PC-3 (cell line): ENCODE data around the gene PRKAR2B. TPM values are rescaled to one million over a fixed set of nuclear protein-coding genes. Genes with fewer than 3 reads are reported as not detected.

Experiments
- ATAC-seq: fragments of 200-7000 bp; cut with Tn5 transposase; 2 replicates; pipeline ENCODE4 v1.9.1; 2020; ENCODE audit warnings: mild to moderate bottlenecking, moderate library complexity
- BruUV-seq: library from RNA; stranded (reverse); fragments of 400-500 nt; replicated peaks from 2 replicates; lab custom pipeline; 2021; lab: Mats Ljungman, UMichigan
- CTCF ChIA-PET: fragments of 300-600 bp; sonication (Branson Sonifier 250); formaldehyde crosslinking; loops from one replicate; lab custom pipeline; 2022; ENCODE audit warnings: antibody characterized with exemption; lab: Charles Lee
- POLR2A ChIA-PET: fragments of 300-600 bp; sonication (Branson Sonifier 250); formaldehyde crosslinking; loops from one replicate; lab custom pipeline; 2022; ENCODE audit warnings: antibody characterized with exemption; ENCODE audit not compliant: unreplicated experiment; lab: Charles Lee
- DNase-seq: peaks from one replicate; pipeline ENCODE4 v3.0.0-alpha.2; 2015
- H2AFZ ChIP-seq: fragments of 300-600 bp; sonication (generic); 2 replicates; pipeline ENCODE4 v1.6.0; 2016; ENCODE audit warnings: antibody characterized with exemption, low read length
- H3F3A ChIP-seq: fragments of 300-600 bp; sonication (generic); one replicate; pipeline ENCODE4 v1.6.0; 2017; ENCODE audit warnings: antibody characterized with exemption, low read length, control low read depth, mild to moderate bottlenecking; ENCODE audit not compliant: unreplicated experiment
- H3K27ac ChIP-seq: fragments of 300-600 bp; sonication (generic); 2 replicates; pipeline ENCODE4 v1.5.1; 2016; ENCODE audit warnings: mild to moderate bottlenecking, low read length
- H3K27me3 ChIP-seq: fragments of 300-600 bp; sonication (generic); 2 replicates; pipeline ENCODE4 v1.6.1; 2016; ENCODE audit warnings: low read length, mixed read lengths
- H3K36me3 ChIP-seq: fragments of 300-600 bp; sonication (generic); 2 replicates; pipeline ENCODE4 v1.6.1; 2016; ENCODE audit warnings: low read depth, mixed run types, low read length, mixed read lengths
- H3K4me1 ChIP-seq: fragments of 300-600 bp; sonication (generic); 2 replicates; pipeline ENCODE4 v1.5.1; 2016; ENCODE audit warnings: low read length; ENCODE audit not compliant: insufficient read depth
- H3K4me2 ChIP-seq: fragments of 300-600 bp; sonication (generic); 2 replicates; pipeline ENCODE4 v1.6.0; 2016; ENCODE audit warnings: low read length
- H3K4me3 ChIP-seq: fragments of 300-600 bp; sonication (generic); 2 replicates; pipeline ENCODE4 v1.5.1; 2016; ENCODE audit warnings: mild to moderate bottlenecking, low read length, mixed read lengths
- H3K79me2 ChIP-seq: fragments of 300-600 bp; sonication (generic); 2 replicates; pipeline ENCODE4 v1.6.1; 2017; ENCODE audit warnings: low read length, mixed read lengths
- H3K9ac ChIP-seq: fragments of 300-600 bp; sonication (generic); 2 replicates; pipeline ENCODE4 v1.6.0; 2016; ENCODE audit warnings: mild to moderate bottlenecking, low read length
- H3K9me2 ChIP-seq: fragments of 300-600 bp; sonication (generic); replicated peaks from 2 replicates; pipeline ENCODE4 v1.6.1; 2016; ENCODE audit warnings: mixed run types, low read length, mixed read lengths
- H3K9me3 ChIP-seq: fragments of 300-600 bp; sonication (generic); 2 replicates; pipeline ENCODE4 v1.6.1; 2016; ENCODE audit warnings: low read length, mixed read lengths
- H4K20me1 ChIP-seq: fragments of 300-600 bp; sonication (generic); 2 replicates; pipeline ENCODE4 v1.6.1; 2016; ENCODE audit warnings: low read length, mixed read lengths
- EZH2 ChIP-seq: fragments of 300-600 bp; sonication (generic); IDR thresholded peaks from one replicate; pipeline ENCODE4 v1.6.1; 2017; ENCODE audit warnings: antibody characterized with exemption, mild to moderate bottlenecking, low read length; ENCODE audit not compliant: unreplicated experiment
- EZH2phosphoT487 ChIP-seq: fragments of 300-600 bp; sonication (generic); IDR thresholded peaks from 2 replicates; pipeline ENCODE4 v1.6.1; 2018; ENCODE audit warnings: mild to moderate bottlenecking, antibody characterized with exemption, low read length, borderline replicate concordance
- intact Hi-C: fragments of 100-400 bp; cut with micrococcal nuclease; formaldehyde crosslinking; loops from 2 replicates; pipeline ENCODE4 v1.9.0; 2023
- total RNA-seq: library from RNA; depleted of rRNA; stranded (reverse); fragments of >200 nt; gene quantifications from 2 replicates; pipeline ENCODE4 v1.2.3, GENCODE V29; 2014
- TF ChIP-seq, protein P1 (sequence below): fragments of 300-600 bp; sonication (generic); conservative IDR thresholded peaks from 2 replicates; pipeline ENCODE4 v1.5.1; 2017; ENCODE audit warnings: antibody characterized with exemption, low read depth, mild to moderate bottlenecking, low read length

PRKAR2B gene
- total RNA-seq, 1 experiment from 2014 or later = 0.29 TPM

- 0 out of 2 replicates have a peak overlapping the region, but pooled peaks have one; percentile 12 for H2AFZ ChIP-seq
- H3K36me3 ChIP-seq = no peaks in the 10 kb centered on the region
- no peaks in the 10 kb centered on the region for H3K79me2 ChIP-seq
- H4K20me1 ChIP-seq = no peaks in the 10 kb centered on the region
- POLR2A ChIA-PET = interaction anchor here (0.6 to 0.7 kb wide), 3 partner anchors 18 to 347 kb away, joined by 3 to 4 read pairs (median 3); no protein-coding TSS in a partner anchor
- BruUV-seq = no TSS peak
- CTCF ChIA-PET = no interaction called here
- no peak overlapping the region for H3K27ac ChIP-seq
- no peak for TF ChIP-seq EZH2phosphoT487
- TF ChIP-seq, protein P1, sequence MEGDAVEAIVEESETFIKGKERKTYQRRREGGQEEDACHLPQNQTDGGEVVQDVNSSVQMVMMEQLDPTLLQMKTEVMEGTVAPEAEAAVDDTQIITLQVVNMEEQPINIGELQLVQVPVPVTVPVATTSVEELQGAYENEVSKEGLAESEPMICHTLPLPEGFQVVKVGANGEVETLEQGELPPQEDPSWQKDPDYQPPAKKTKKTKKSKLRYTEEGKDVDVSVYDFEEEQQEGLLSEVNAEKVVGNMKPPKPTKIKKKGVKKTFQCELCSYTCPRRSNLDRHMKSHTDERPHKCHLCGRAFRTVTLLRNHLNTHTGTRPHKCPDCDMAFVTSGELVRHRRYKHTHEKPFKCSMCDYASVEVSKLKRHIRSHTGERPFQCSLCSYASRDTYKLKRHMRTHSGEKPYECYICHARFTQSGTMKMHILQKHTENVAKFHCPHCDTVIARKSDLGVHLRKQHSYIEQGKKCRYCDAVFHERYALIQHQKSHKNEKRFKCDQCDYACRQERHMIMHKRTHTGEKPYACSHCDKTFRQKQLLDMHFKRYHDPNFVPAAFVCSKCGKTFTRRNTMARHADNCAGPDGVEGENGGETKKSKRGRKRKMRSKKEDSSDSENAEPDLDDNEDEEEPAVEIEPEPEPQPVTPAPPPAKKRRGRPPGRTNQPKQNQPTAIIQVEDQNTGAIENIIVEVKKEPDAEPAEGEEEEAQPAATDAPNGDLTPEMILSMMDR = no peak
- TF ChIP-seq EZH2 = no peak
- H3F3A ChIP-seq = no peaks in the 10 kb centered on the region
- DNase-seq (no peak), ATAC-seq (peak; percentile 58)
- intact Hi-C loops = no loop called here
- H3K27me3 ChIP-seq = peaks cover 10% of the 10 kb centered on the region; the same call in 1 of the 2 replicates
- H3K9ac ChIP-seq = no peak overlapping the region
- H3K4me1 ChIP-seq = peaks cover 7% of the 10 kb centered on the region; the same call in 1 of the 2 replicates
- no peaks in the 10 kb centered on the region for H3K9me2 ChIP-seq
- no peak overlapping the region for H3K4me3 ChIP-seq
- H3K4me2 ChIP-seq = peak overlapping the region; percentile 40; the same call in 1 of the 2 replicates
- no peaks in the 10 kb centered on the region for H3K9me3 ChIP-seq
These were observed 78.0 kb downstream of the PRKAR2B start for GRCh38 chr7:107122486-107122911.

- Histone ChIP-seq H3K4me2 (no peak overlapping the region), H3K4me1 (peaks cover 7% of the 10 kb centered on the region; the same call in 1 of the 2 replicates), H4K20me1 (no peaks in the 10 kb centered on the region), H3K79me2 (no peaks in the 10 kb centered on the region), H3K9ac (no peak overlapping the region), H3K9me3 (no peaks in the 10 kb centered on the region), H3F3A (no peaks in the 10 kb centered on the region), H3K36me3 (no peaks in the 10 kb centered on the region), H3K4me3 (no peak overlapping the region), H3K27me3 (peaks cover 13% of the 10 kb centered on the region; the same call in 1 of the 2 replicates), H2AFZ (no peak overlapping the region), H3K27ac (no peak overlapping the region), H3K9me2 (no peaks in the 10 kb centered on the region)
- no TSS peak for BruUV-seq
- ChIA-PET POLR2A (no interaction called here), CTCF (no interaction called here)
- DNase-seq (no peak), ATAC-seq (no peak)
- intact Hi-C loops = no loop called here
- TF ChIP-seq, protein P1 = no peak
- TF ChIP-seq EZH2 = no peak
- no peak for TF ChIP-seq EZH2phosphoT487
These were observed 78.9 kb downstream of the PRKAR2B start for GRCh38 chr7:107123392-107123791.

DNA sequence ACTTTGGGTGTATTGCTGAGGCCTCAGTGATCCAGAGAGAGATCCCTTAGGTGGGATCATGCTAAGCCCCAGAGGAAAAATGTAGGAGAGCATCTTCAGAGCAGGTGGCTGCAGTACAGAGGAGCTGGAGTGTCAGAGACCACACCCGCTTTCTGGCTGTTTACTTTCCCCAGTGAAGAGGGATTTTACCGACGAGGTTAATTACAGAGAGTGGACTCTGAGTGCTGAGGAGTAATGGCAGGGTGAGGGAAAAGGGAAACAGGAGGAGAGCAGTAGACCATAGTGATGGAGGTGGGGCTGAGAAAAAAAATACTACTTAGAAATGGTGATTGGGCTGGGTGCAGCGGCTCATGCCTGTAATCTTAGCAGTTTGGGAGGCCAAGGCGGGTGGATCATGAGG is 81.0 kb downstream of the PRKAR2B start:
- TF ChIP-seq EZH2 (no peak), EZH2phosphoT487 (no peak)
- TF ChIP-seq, protein P1 = no peak
- CTCF ChIA-PET = no interaction called here
- peaks cover 13% of the 10 kb centered on the region; the same call in 1 of the 2 replicates for H3K27me3 ChIP-seq

More for the DNA sequence above, 81.0 kb downstream of the PRKAR2B start:
- Histone ChIP-seq H3K79me2 (no peaks in the 10 kb centered on the region), H3K9me3 (no peaks in the 10 kb centered on the region), H2AFZ (no peak overlapping the region), H4K20me1 (no peaks in the 10 kb centered on the region), H3F3A (no peaks in the 10 kb centered on the region), H3K4me2 (no peak overlapping the region), H3K9me2 (no peaks in the 10 kb centered on the region), H3K9ac (no peak overlapping the region), H3K4me3 (no peak overlapping the region), H3K36me3 (no peaks in the 10 kb centered on the region), H3K4me1 (peaks cover 7% of the 10 kb centered on the region; the same call in 1 of the 2 replicates), H3K27ac (no peak overlapping the region)
- DNase-seq (no peak), ATAC-seq (no peak)
- intact Hi-C loops = no loop called here
- POLR2A ChIA-PET = no interaction called here
- no TSS peak for BruUV-seq
